HFFc6 (cell line): ENCODE results near the gene PIGN. TPM values are rescaled to one million over a fixed set of nuclear protein-coding genes. Genes with fewer than 3 reads are reported as not detected.
A peak's percentile ranks its signal among the peaks of the same experiment; 100 is the strongest.

ENCODE experiments used
- DNase-seq: peaks from one replicate; pipeline ENCODE4 v3.0.0-alpha.2; 2018
- H3K27ac Mint-ChIP-seq: 2 replicates; pipeline ENCODE4 v1.8.0; 2020; ENCODE audit warnings: mild to moderate bottlenecking, mixed read lengths
- H3K27me3 Mint-ChIP-seq: 2 replicates; pipeline ENCODE4 v1.8.0; 2021; ENCODE audit warnings: mild to moderate bottlenecking, moderate library complexity, mixed read lengths; ENCODE audit not compliant: insufficient read depth
- H3K36me3 Mint-ChIP-seq: 2 replicates; pipeline ENCODE4 v1.8.0; 2021; ENCODE audit warnings: low read depth, mixed read lengths
- H3K4me1 Mint-ChIP-seq: 2 replicates; pipeline ENCODE4 v1.8.0; 2020; ENCODE audit warnings: low read depth, mixed read lengths
- H3K4me3 Mint-ChIP-seq: 2 replicates; pipeline ENCODE4 v1.8.0; 2020; ENCODE audit warnings: mild to moderate bottlenecking, moderate library complexity, mixed read lengths
- H3K9me3 Mint-ChIP-seq: 2 replicates; pipeline ENCODE4 v1.8.0; 2020; ENCODE audit warnings: mild to moderate bottlenecking, mixed read lengths
- CTCF ChIP-seq: fragments of 200-600 bp; sonication (generic); IDR thresholded peaks from 2 replicates; pipeline ENCODE4 v1.5.0; 2021; ENCODE audit warnings: antibody characterized with exemption, mild to moderate bottlenecking
- total RNA-seq, 6 experiments: library from RNA; stranded (reverse); fragmentation: NEBNext Ultra II Directional; extraction: Animal tissue kit (Norgen Biotek cat#: 25700); gene quantifications; 2 replicates in 1 of 6; 3 replicates in 5 of 6; pipeline ENCODE4 v1.2.3, GENCODE V29; 2021

The PIGN gene
- total RNA-seq, 6 experiments from 2014 or later, result 21.0 to 25.9 (median 24.7) TPM

DNA sequence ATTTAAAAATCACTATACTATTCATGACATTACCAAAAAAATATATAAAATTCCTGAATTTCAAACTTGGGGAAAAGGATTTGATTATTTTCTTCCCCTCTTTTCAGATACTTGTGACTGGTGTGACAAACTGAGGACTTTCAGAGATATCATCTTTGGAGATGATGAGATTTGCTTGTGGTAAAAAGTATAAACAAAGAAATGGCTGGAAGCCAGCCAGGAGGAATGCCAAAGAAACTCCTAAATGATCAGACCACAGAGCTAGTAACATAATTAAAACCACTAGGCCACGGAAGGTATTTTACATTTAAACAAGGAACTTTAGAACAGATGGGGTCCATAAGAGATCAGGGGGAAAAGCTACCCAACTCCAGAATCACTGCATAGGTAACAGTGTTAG, 58.7 kb downstream of the PIGN start:
- Mint-ChIP-seq H3K36me3 (0 out of 2 replicates have a peak, but pooled peaks cover 8% of the 10 kb centered on the region), H3K4me1 (peaks cover 52% of the 10 kb centered on the region), H3K4me3 (peak overlapping the region; percentile 6), H3K27ac (no peak overlapping the region), H3K27me3 (no peaks in the 10 kb centered on the region), H3K9me3 (no peaks in the 10 kb centered on the region)
- TF ChIP-seq CTCF, result no peak
- peak; percentile 62 for DNase-seq

DNA sequence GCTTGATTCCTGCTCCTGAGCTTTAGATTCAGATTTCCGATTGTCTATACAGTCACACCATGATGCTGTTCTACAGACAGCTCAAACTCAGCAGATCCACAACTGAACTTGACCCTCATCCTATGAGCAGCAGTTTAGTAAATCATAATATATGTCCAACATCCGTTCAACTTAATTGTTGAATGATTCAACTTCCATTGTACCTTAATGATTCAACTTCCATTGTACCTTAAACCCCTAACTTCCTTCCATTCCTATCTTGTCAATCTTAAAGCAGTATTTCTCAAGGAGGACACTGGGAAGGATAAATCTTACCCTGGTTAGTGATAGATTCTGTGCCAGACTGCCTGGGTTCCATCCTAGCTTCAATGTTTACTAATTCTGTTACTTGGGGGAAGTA, 60.1 kb downstream of the PIGN start:
- H3K9me3 Mint-ChIP-seq, result no peaks in the 10 kb centered on the region
- no peak for DNase-seq
- no peak overlapping the region for H3K27ac Mint-ChIP-seq
- H3K36me3 Mint-ChIP-seq, result 0 out of 2 replicates have a peak, but pooled peaks cover 8% of the 10 kb centered on the region
- peaks cover 52% of the 10 kb centered on the region for H3K4me1 Mint-ChIP-seq
- H3K4me3 Mint-ChIP-seq, result no peak overlapping the region
- H3K27me3 Mint-ChIP-seq, result no peaks in the 10 kb centered on the region
- TF ChIP-seq CTCF, result no peak

- no peaks in the 10 kb centered on the region for H3K9me3 Mint-ChIP-seq
- H3K4me3 Mint-ChIP-seq, result no peak overlapping the region
- no peak for DNase-seq
- 0 out of 2 replicates have a peak, but pooled peaks cover 8% of the 10 kb centered on the region for H3K36me3 Mint-ChIP-seq
- no peak for TF ChIP-seq CTCF
- no peak overlapping the region for H3K27ac Mint-ChIP-seq
- H3K4me1 Mint-ChIP-seq, result peaks cover 44% of the 10 kb centered on the region
- no peaks in the 10 kb centered on the region for H3K27me3 Mint-ChIP-seq
These were observed 61.2 kb downstream of the PIGN start for GRCh38 chr18:62125702-62126101.

DNA sequence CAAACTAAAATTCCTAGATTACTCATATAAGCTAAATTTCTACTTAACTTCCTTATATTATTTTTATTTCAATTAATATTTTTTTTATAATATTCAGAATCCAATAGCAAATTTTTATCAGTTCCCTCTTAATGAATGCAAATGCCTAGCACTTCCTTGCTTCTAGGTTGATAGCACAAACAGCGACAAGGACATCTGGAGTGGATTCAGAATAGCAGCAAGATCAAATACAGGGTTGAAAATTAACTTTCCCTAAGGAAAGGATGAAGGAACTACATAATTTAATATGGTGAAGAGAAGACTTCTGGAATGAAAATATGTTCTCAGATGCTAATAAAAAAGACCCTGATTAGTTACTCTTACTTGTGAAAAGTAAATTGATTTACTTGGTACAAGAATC, 64.5 kb downstream of the PIGN start:
- DNase-seq, result no peak
- Mint-ChIP-seq H3K4me3 (no peak overlapping the region), H3K9me3 (peaks cover 11% of the 10 kb centered on the region), H3K4me1 (peaks cover 27% of the 10 kb centered on the region), H3K27me3 (no peaks in the 10 kb centered on the region), H3K27ac (no peak overlapping the region), H3K36me3 (peaks cover 14% of the 10 kb centered on the region)
- TF ChIP-seq CTCF, result no peak

- Mint-ChIP-seq H3K4me1 (peaks cover 15% of the 10 kb centered on the region), H3K27ac (no peak overlapping the region), H3K4me3 (no peak overlapping the region), H3K27me3 (no peaks in the 10 kb centered on the region), H3K36me3 (peaks cover 18% of the 10 kb centered on the region), H3K9me3 (peaks cover 11% of the 10 kb centered on the region)
- no peak for TF ChIP-seq CTCF
- DNase-seq, result no peak
These were observed 67.0 kb downstream of the PIGN start for GRCh38 chr18:62119884-62120283.

DNA sequence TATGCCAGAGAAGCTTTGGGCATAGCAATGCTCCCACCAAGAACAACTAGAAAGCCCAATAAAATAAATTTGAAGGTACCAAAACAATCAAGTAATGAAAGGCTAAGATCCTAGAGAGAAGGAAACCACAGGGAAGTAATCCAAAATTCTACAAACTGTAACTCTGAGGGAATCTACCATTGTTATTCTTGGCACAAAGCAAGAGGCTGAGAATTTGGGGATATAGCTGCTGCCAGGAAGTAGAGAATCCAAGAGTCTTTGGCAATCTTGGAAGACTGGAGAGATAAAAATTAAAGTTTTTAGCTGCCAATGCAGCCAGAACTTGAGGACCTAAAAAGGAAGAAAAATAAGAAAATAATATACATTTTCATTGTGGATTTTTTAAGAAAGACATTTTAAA, 68.5 kb downstream of the PIGN start:
- no peak overlapping the region for H3K27ac Mint-ChIP-seq
- peaks cover 15% of the 10 kb centered on the region for H3K4me1 Mint-ChIP-seq
- peaks cover 11% of the 10 kb centered on the region for H3K9me3 Mint-ChIP-seq
- TF ChIP-seq CTCF, result no peak
- H3K4me3 Mint-ChIP-seq, result no peak overlapping the region
- H3K27me3 Mint-ChIP-seq, result no peaks in the 10 kb centered on the region
- peaks cover 18% of the 10 kb centered on the region for H3K36me3 Mint-ChIP-seq
- peak; percentile 45 for DNase-seq
